ENCODE measurements around the gene LIPG. TPM values are rescaled to one million over a fixed set of nuclear protein-coding genes. Genes with fewer than 3 reads are reported as not detected.
"Not testable (repeated sequence)": the region's sequence is repeated elsewhere in the genome, so short reads cannot be mapped to it uniquely, and the experiment has no call there.

Gene LIPG
- 1 to 10 TPM in 4 of 6 donors, under 1 TPM in 2; 0.39 to 8.2 (median 1.2) TPM for total RNA-seq
- 1 to 10 TPM in 1 of 2 donors, under 1 TPM in 1; 0.49 to 1.1 TPM for polyA plus RNA-seq

- FAIRE-seq: no peak
- peak within 1 kb of the TSS; percentile 4 to 45 (median 26) for H3K4me3 ChIP-seq
- H3K27ac ChIP-seq: no peak within 1 kb of the TSS
Observed at GRCh38 chr18:49561289-49562193, at the start of gene LIPG. Gene LIPG (plus strand): TSS chr18:49562057. CDS start chr18:49562309, 252 bp downstream.

GRCh38 chr18:49512876-49513275, 49.0 kb upstream of the LIPG start:
- not testable (repeated sequence) for H3K27ac ChIP-seq, FAIRE-seq, H3K27me3 ChIP-seq, ATAC-seq, H3K9me3 ChIP-seq, H3K36me3 ChIP-seq, H3K4me1 ChIP-seq, H3K4me3 ChIP-seq, DNase-seq
- 92 to 93% methylated on average over 8 of the region's 8 CpGs for WGBS, 2 donors
- intact Hi-C loops (cut with DNase I): loop anchor here in 2 of 3 donors (5.0 to 10.0 kb wide), 2 partner anchors 342 to 344 kb away; no protein-coding TSS in a partner anchor

More at GRCh38 chr18:49561289-49562193, at the start of gene LIPG:
- H3K9me3 ChIP-seq: no peaks in the 10 kb centered on the region
- DNase-seq (peak; percentile 17 to 69 (median 40)), ATAC-seq (peak; percentile 38 to 75 (median 66))
- peaks cover 0 to 24% (median 0%) of the 10 kb centered on the region in 3 donors for H3K4me1 ChIP-seq
- no peaks in the 10 kb centered on the region for H3K36me3 ChIP-seq
- TF ChIP-seq CTCF (IDR thresholded peaks at IDR 0.05): no peak
- 3 to 6% methylated on average over 58 to 67 of the region's 67 CpGs for WGBS, 2 donors
- intact Hi-C loops (cut with DNase I): loop anchor here in 2 of 3 donors (10.0 kb wide), 2 partner anchors 203 to 293 kb away; no protein-coding TSS in a partner anchor
- H3K27me3 ChIP-seq: peaks cover 0 to 3% (median 0%) of the 10 kb centered on the region in 4 donors

GRCh38 chr18:49514577-49514976, 47.3 kb upstream of the LIPG start:
- no peak for TF ChIP-seq CTCF (IDR thresholded peaks at IDR 0.05)
- DNase-seq: no peak
- H3K4me3 ChIP-seq: no peak overlapping the region
- no peaks in the 10 kb centered on the region for H3K4me1 ChIP-seq
- no peaks in the 10 kb centered on the region for H3K36me3 ChIP-seq
- ATAC-seq: no peak
- no peak for FAIRE-seq
- no peaks in the 10 kb centered on the region for H3K27me3 ChIP-seq
- H3K27ac ChIP-seq: no peak overlapping the region
- H3K9me3 ChIP-seq: no peaks in the 10 kb centered on the region
- 50 to 61% methylated on average over 9 of the region's 9 CpGs for WGBS, 2 donors
- intact Hi-C loops (cut with DNase I): loop anchor here in 2 of 3 donors (5.0 to 10.0 kb wide), 2 partner anchors 340 to 343 kb away; no protein-coding TSS in a partner anchor

- not testable (repeated sequence) for H3K27me3 ChIP-seq, H3K4me1 ChIP-seq, H3K27ac ChIP-seq, ATAC-seq, DNase-seq, FAIRE-seq, H3K36me3 ChIP-seq, H3K9me3 ChIP-seq, H3K4me3 ChIP-seq
- intact Hi-C loops (cut with DNase I): loop anchor here in 1 of 3 donors (10.0 kb wide), 1 partner anchor 340 kb away; no protein-coding TSS in a partner anchor
- 74 to 78% methylated on average over 5 of the region's 5 CpGs for WGBS, 2 donors
Observed at GRCh38 chr18:49515003-49515402, 46.9 kb upstream of the LIPG start.

GRCh38 chr18:49515516-49515915, 46.3 kb upstream of the LIPG start:
- TF ChIP-seq CTCF (IDR thresholded peaks at IDR 0.05): no peak
- Histone ChIP-seq H3K4me1 (no peaks in the 10 kb centered on the region), H3K27me3 (no peaks in the 10 kb centered on the region), H3K27ac (no peak overlapping the region), H3K36me3 (no peaks in the 10 kb centered on the region), H3K4me3 (no peak overlapping the region), H3K9me3 (no peaks in the 10 kb centered on the region)
- FAIRE-seq (no peak), ATAC-seq (no peak), DNase-seq (no peak)
- intact Hi-C loops (cut with DNase I): loop anchor here in 1 of 3 donors (10.0 kb wide), 1 partner anchor 339 kb away; no protein-coding TSS in a partner anchor
- 92 to 100% methylated on average over 3 of the region's 3 CpGs for WGBS, 2 donors
